Parathyroid adenoma (tissue), 2 donors: Measurements from ENCODE around the gene PARD3B.

Experiments used
- H2AFZ ChIP-seq: fragments of 300-600 bp; sonication (generic); one replicate; pipeline ENCODE4 v1.7.0; 2017; ENCODE audit warnings: antibody characterized with exemption, mild to moderate bottlenecking
- H3K27ac ChIP-seq: fragments of 300-600 bp; sonication (generic); one replicate; pipeline ENCODE4 v1.7.0; 2017
- H3K27me3 ChIP-seq: fragments of 300-600 bp; sonication (generic); one replicate; pipeline ENCODE4 v1.7.0; 2017; ENCODE audit warnings: low read length; ENCODE audit not compliant: control insufficient read depth, insufficient read depth
- H3K36me3 ChIP-seq: fragments of 300-600 bp; sonication (generic); one replicate; pipeline ENCODE4 v1.7.0; 2017; ENCODE audit warnings: low read length; ENCODE audit not compliant: control insufficient read depth, insufficient read depth
- H3K4me1 ChIP-seq: fragments of 300-600 bp; sonication (generic); one replicate; pipeline ENCODE4 v1.7.0; 2017; ENCODE audit warnings: control low read depth
- H3K4me2 ChIP-seq: fragments of 300-600 bp; sonication (generic); one replicate; pipeline ENCODE4 v1.7.0; 2017; ENCODE audit warnings: low read length
- H3K4me3 ChIP-seq: fragments of 300-600 bp; sonication (generic); one replicate; pipeline ENCODE4 v1.7.0; 2017; ENCODE audit warnings: low read depth, low read length
- H3K79me2 ChIP-seq: fragments of 300-600 bp; sonication (generic); one replicate; pipeline ENCODE4 v1.7.0; 2017; ENCODE audit warnings: control low read depth
- H3K9ac ChIP-seq: fragments of 300-600 bp; sonication (generic); one replicate; pipeline ENCODE4 v1.7.0; 2017; ENCODE audit warnings: mild to moderate bottlenecking
- H3K9me3 ChIP-seq: fragments of 300-600 bp; sonication (generic); one replicate; pipeline ENCODE4 v1.7.0; 2017; ENCODE audit warnings: low read length; ENCODE audit not compliant: control insufficient read depth
- TF ChIP-seq, protein P1 (sequence below): fragments of 300-600 bp; sonication (generic); IDR thresholded peaks from one replicate; pipeline ENCODE4 v1.7.0; 2017; ENCODE audit warnings: antibody characterized with exemption, mild to moderate bottlenecking
- donor health status: primary hyperparathyroidism.

PARD3B gene

DNA sequence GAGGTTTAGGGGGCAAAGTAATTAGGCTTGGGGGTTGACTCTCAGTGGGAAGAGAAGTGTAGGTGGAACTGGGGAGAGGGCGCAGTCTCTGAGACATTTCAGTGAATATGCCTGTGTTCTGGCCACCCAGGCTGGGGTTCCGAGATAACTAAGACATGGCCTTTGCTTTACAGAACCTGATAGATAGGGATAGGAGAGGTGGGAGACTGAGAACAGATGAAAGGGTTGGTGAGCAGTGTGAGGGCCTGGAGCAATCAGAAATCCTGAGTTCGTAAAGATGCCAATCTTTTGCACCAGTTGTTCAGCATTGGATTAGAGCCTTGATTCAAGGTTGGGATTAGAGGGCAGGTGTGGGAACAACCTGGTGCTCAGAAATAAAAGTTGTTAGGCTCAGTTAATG, 15.6 kb downstream of the PARD3B start:
- TF ChIP-seq, protein P1, sequence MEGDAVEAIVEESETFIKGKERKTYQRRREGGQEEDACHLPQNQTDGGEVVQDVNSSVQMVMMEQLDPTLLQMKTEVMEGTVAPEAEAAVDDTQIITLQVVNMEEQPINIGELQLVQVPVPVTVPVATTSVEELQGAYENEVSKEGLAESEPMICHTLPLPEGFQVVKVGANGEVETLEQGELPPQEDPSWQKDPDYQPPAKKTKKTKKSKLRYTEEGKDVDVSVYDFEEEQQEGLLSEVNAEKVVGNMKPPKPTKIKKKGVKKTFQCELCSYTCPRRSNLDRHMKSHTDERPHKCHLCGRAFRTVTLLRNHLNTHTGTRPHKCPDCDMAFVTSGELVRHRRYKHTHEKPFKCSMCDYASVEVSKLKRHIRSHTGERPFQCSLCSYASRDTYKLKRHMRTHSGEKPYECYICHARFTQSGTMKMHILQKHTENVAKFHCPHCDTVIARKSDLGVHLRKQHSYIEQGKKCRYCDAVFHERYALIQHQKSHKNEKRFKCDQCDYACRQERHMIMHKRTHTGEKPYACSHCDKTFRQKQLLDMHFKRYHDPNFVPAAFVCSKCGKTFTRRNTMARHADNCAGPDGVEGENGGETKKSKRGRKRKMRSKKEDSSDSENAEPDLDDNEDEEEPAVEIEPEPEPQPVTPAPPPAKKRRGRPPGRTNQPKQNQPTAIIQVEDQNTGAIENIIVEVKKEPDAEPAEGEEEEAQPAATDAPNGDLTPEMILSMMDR = no peak
- Histone ChIP-seq H3K27ac (no peak overlapping the region), H3K4me1 (no peaks in the 10 kb centered on the region), H3K9me3 (no peaks in the 10 kb centered on the region), H3K9ac (no peak overlapping the region), H3K79me2 (peaks cover 25% of the 10 kb centered on the region), H3K4me3 (no peak overlapping the region), H3K36me3 (no peaks in the 10 kb centered on the region), H3K4me2 (no peak overlapping the region), H2AFZ (no peak overlapping the region), H3K27me3 (no peaks in the 10 kb centered on the region)

DNA sequence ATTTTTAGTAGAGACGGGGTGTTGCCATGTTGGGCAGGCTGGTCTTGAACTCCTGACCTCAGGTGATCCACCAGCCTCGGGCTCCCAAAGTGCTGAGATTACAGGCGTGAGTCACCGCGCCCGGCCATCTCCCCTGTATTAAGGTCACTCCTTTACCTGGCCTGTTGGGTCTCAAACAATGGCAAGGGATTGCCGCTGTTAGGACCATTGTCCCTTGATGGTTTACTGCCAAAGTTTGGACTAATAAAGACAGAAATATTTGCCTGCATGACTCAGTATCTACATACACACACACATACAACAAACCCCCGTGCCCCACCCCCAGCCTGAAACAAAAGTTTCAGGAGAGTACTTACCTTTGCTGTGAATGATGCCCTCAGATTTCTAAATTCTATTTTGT, 16.5 kb downstream of the PARD3B start:
- Histone ChIP-seq H2AFZ (no peak overlapping the region), H3K36me3 (no peaks in the 10 kb centered on the region), H3K27me3 (no peaks in the 10 kb centered on the region), H3K9ac (no peak overlapping the region), H3K4me1 (no peaks in the 10 kb centered on the region), H3K4me3 (no peak overlapping the region), H3K79me2 (peaks cover 21% of the 10 kb centered on the region), H3K27ac (no peak overlapping the region), H3K4me2 (no peak overlapping the region), H3K9me3 (no peaks in the 10 kb centered on the region)
- TF ChIP-seq, protein P1 = no peak

DNA sequence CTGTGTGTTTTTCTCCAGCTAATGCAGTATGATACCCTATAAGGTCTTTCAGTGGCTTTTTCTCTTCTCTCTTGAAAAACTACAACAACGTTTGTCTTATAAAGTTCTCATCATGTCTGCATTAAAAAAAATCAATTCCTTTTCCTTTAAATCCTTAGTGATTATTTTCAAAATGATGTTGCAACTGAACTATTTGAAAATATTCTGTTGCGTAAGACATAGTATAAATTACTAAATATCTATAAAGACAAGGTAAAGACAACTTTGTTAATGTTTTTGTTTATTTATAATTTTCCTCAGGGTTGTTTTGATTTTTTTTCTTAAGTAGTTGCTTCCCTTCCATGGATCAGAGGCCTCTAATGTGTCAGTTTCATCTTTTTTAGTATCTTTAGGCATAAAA, 21.2 kb downstream of the PARD3B start:
- Histone ChIP-seq H3K4me3 (no peak overlapping the region), H3K4me1 (peaks cover 5% of the 10 kb centered on the region), H3K4me2 (no peak overlapping the region), H3K27ac (no peak overlapping the region), H3K9me3 (no peaks in the 10 kb centered on the region), H3K79me2 (peaks cover 7% of the 10 kb centered on the region), H3K27me3 (no peaks in the 10 kb centered on the region), H2AFZ (no peak overlapping the region), H3K36me3 (no peaks in the 10 kb centered on the region), H3K9ac (no peak overlapping the region)
- TF ChIP-seq, protein P1 = no peak

DNA sequence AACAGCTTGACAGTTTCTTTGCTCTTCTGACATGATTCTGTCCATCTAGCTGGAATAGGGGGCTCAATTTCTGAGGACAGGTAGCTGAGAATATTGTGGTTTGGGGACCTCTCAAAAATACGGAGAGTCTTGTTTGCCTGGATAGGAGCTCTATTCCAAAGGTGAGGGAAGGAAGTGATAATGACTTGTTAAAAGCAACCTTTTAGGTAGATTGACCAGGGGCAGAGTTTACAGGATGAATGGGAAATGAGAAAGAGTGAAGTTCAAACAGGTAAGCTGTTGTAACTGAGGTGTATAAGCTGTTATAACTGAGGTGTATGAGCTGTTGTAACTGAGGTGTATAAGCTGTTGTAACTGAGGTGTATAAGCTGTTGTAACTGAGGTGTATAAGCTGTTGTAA, 25.1 kb downstream of the PARD3B start:
- no peak overlapping the region for H3K4me2 ChIP-seq
- TF ChIP-seq, protein P1 = no peak

DNA sequence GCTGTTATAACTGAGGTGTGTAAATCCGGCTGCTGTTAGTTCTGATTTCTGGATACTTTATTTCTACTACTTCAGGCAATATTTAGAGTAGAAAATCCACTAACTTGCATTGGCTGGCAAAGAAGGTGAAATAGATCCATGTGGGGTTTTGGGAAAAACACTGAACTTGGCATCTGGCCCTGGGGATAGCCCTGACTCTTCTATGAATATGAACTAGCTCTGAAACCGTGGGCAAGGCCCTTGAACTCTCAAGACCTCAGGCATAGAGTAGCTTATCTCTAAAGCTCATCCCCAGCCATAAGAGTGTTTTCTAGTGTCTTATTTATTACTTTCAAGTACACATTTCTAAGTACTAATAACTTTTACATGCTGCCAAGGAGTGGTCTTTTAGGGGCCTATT, 25.8 kb downstream of the PARD3B start:
- H3K27ac ChIP-seq = no peak overlapping the region
- no peak overlapping the region for H2AFZ ChIP-seq
- H3K4me3 ChIP-seq = no peak overlapping the region
- H3K4me1 ChIP-seq = peaks cover 5% of the 10 kb centered on the region
- H3K4me2 ChIP-seq = no peak overlapping the region
- H3K36me3 ChIP-seq = no peaks in the 10 kb centered on the region
- H3K79me2 ChIP-seq = peaks cover 13% of the 10 kb centered on the region
- TF ChIP-seq, protein P1 = no peak
- H3K27me3 ChIP-seq = no peaks in the 10 kb centered on the region
- no peak overlapping the region for H3K9ac ChIP-seq
- no peaks in the 10 kb centered on the region for H3K9me3 ChIP-seq

More for the DNA sequence above, 25.1 kb downstream of the PARD3B start:
- no peaks in the 10 kb centered on the region for H3K36me3 ChIP-seq
- H3K27me3 ChIP-seq = no peaks in the 10 kb centered on the region
- peaks cover 8% of the 10 kb centered on the region for H3K79me2 ChIP-seq
- H3K27ac ChIP-seq = no peak overlapping the region
- peaks cover 5% of the 10 kb centered on the region for H3K4me1 ChIP-seq
- H3K4me3 ChIP-seq = no peak overlapping the region
- no peaks in the 10 kb centered on the region for H3K9me3 ChIP-seq
- no peak overlapping the region for H2AFZ ChIP-seq
- no peak overlapping the region for H3K9ac ChIP-seq
